GM18507 (cell line): ENCODE measurements around the gene PPP6R3.
"Not testable (repeated sequence)": the region's sequence is repeated elsewhere in the genome, so short reads cannot be mapped to it uniquely, and the experiment has no call there.

Experiments used
- DNase-seq: peaks from one replicate; pipeline ENCODE4 v3.0.0; 2011; ENCODE audit warnings: low read depth; ENCODE audit not compliant: insufficient read length; ENCODE audit errors: extremely low spot score
- FAIRE-seq: peaks from 2 replicates; lab custom pipeline; 2011; peaks lifted over from hg19 to GRCh38; lab: Jason Lieb, UNC

Gene PPP6R3

DNA sequence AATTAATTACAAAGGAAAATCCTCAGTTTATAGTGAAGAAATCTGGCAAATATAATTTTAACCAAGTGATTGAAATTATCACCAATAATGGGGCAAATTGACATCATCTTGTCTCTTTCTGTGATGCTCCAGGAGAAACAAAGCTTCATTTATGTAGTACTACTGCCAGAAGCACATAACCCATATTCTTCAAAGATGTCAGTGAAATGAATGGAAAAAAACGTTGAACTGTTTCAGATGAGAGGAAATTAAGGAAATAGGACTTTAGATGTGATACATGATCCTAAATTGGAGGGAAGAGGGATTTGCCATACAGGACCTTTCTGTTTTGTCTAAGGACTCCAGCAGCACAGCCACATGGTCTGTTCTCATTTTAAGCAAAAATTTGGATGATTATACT, 57.6 kb downstream of the PPP6R3 start:
- no peak for DNase-seq
- no peak for FAIRE-seq

DNA sequence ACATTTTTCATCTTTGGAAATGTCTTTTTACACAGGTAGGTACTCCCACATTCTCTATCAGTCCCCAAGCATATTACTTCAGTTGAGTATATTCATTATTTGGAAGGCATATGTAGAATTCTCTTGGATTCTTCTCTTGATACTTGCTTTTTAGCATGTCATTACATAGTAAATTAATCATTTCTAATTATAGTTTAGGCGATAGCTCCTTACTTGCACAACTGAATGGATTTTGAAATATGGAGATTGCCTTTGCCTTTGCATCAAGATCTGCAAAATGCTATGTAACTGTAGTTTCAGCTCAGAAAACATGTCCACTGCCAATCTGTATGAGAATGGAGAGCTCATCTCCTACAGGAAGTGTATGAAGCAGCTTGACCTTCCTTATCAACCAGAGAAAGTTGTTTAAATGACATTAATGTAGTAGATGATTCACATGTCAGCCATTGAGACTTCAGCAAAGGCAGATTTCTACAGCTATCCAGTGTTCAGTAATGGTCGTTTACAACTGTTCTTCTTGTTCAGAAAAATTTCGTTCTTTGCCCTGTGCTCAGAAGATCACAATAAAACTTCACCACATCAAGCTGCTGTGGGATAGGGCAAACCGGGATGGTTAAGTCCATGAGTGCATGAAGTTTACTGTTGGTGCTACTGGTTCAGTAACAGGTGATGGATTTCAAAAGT, 61.6 kb downstream of the PPP6R3 start:
- DNase-seq, result no peak
- no peak for FAIRE-seq

DNA sequence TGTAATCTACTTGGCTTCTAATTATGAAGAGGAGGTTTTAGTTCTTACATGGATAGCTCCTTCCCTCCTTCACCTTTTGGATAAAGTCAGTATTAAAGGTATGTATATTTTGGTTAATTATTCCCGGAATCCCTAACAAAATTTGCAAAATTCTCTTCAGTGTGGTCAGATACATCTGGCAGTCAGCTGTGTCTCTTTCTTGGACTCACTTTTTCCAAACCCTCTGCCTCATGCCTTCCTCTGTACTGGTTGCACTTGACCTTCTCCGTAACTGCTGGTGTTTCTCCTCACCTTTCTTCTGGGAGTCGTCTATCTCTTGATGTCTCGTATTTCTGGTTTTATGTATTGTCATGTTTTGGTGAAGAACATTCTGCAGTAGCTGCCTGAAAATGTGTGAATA, 62.5 kb downstream of the PPP6R3 start:
- FAIRE-seq (no peak), DNase-seq (no peak)

DNA sequence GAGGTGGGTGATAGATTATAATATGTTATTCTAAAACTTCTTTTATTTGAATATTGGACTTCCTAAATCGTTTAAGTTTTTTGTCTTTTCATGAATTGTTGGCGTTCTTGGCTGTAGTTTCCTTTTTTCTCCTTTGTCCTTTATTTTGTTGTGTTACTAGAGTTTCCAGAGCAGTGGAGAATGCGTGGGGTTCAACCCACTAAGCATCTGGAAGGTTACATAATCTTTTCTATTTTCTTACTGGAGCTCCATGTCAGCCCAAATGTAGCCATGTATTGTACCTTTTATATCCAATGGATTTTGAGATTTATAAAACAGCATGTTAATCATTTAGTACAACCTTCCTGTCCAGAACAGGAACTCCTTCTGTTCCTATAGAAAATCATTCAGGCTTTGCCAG, 63.2 kb downstream of the PPP6R3 start:
- FAIRE-seq (no peak), DNase-seq (no peak)

DNA sequence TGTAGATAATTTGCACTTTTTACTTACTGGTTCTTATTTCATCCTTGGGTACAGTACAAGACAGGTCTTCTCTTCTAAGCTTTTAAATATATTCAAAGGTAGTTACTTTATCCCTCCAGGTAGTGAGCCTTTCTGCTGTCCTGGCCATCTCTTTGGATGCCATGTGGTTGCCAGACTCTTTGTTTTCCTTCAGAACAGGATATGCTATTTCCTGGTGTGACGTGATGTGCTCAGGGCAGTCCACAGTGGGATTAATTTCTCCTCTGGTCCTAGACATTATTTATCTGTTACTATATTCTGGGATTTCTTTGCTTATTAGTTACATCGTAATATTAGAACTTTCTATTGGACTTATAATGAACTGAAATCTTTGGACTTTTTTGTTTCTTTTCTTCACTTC, 63.7 kb downstream of the PPP6R3 start:
- FAIRE-seq, result no peak
- no peak for DNase-seq

DNA sequence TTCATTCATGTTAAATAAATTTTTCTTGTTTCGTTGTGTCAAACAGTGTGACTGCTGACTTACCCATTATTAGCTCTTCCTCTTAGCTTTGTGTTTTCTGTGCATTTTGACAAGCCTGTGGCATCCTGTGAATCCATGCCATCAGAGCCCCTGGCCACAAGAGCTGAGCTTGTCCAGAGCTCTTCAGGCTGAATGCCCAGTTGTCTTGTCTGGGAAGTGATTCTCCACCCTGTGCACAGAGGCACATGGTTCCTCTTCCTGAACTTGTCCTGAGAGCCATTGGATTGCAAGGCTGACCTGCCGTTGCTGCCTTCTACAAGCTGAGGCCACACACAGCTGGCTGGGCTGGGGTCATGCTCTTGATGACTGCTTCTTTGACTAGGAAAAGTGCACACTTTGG, 64.1 kb downstream of the PPP6R3 start:
- FAIRE-seq, result no peak

DNA sequence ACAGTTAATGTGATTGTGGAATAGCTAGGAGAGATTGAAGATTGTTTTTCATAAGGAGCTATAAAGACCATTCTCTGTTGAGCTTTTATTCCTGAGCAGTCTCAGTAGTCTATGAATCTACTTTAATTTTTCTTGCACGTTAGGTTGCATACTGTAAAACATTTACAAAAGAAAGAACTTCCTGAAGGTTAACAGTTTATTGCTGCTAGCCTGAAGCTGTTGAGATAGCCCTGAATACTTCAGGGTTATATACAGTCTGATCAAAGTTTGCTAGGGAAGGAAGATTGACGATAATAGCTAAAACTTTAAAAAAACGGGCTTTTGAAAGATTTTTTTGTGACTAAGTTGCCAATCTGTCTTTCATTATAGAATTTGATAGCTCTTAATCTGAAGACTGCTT, 64.8 kb downstream of the PPP6R3 start:
- DNase-seq (no peak), FAIRE-seq (no peak)

More for the DNA sequence above, 64.1 kb downstream of the PPP6R3 start:
- DNase-seq, result no peak

DNA sequence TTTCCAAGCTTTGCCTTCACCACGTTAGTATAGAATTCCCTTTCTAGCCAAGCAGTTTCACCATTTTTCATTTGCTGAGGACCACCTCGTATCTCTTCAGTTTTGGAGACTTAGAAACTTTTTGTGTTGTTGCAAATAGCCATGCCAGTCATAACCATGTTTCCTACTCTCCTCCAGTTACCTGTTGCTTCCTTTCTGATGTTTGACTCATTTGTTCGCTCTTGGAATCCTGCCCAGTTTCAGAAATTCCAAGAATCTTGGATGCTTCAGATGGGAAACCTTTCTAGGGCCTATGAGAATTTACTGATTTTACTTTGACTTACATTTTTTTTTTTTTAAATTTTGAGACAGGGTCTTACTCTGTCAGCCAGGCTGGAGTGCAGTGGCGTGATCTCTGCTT, 65.4 kb downstream of the PPP6R3 start:
- FAIRE-seq (no peak), DNase-seq (no peak)

DNA sequence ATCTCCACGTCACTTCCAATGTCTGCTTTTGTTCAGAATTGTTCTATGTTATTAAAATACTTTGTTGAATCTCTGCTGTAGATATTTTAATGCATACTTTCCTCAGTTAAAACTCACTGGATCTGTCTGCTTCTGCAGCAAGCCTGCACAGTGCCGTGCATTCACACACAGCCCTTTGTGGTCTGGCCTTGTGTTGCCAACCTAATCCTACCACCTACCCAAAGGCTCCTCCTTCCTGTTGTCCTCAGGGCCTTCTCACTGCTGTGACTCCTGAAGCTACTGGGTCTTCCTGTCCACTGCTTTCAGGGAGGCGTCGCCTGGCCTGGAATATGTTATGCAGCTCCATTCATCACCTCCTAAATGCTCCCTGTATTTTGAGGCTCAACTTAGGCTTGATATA, 67.0 kb downstream of the PPP6R3 start:
- no peak for DNase-seq
- FAIRE-seq, result no peak

DNA sequence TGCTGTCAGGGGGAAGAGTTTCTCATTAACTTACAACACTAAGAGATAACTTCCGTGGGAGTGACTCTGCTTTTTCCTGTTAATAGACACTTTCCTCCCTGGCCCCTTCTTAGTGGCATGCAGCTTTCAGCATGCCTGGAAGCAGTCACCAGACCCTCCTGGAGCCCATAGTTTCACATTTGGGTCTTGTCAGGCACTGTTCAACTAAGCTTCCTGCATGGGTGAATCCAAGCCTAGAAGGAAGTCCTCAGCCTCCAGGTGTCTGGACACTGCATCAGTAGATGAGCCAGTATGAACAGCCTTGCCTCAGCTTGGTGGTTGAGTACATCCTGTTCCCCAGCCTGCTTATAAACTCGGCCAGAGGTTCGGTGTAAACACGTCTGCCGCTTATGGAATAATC, 68.1 kb downstream of the PPP6R3 start:
- FAIRE-seq (no peak), DNase-seq (no peak)

DNA sequence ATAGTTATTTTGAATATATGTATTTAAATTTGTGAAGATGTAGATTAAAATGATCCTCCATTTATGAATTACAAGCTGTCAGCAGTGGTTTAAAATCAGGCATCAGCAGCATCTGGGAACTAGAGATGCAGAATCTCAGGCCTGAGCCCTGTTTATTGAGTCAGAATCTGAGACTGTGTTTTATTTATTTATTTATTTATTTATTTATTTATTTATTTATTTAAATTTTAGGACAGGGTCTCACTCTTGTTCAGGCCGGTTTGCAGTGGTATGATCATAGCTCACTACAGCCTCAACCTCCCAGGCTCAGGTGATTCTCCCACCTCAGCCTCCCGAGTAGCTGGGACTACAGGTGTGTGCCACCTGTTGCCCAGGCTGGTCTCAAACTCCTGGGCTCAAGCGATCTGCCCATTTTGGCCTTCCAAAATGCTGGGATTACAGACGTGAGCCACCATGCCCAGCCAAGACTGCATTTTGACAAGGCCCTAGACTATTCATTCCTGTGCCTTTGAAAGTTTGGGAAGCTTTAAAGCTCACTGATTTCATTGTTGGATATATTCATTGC, 70.7 kb downstream of the PPP6R3 start:
- FAIRE-seq, result no peak
- DNase-seq, result no peak

DNA sequence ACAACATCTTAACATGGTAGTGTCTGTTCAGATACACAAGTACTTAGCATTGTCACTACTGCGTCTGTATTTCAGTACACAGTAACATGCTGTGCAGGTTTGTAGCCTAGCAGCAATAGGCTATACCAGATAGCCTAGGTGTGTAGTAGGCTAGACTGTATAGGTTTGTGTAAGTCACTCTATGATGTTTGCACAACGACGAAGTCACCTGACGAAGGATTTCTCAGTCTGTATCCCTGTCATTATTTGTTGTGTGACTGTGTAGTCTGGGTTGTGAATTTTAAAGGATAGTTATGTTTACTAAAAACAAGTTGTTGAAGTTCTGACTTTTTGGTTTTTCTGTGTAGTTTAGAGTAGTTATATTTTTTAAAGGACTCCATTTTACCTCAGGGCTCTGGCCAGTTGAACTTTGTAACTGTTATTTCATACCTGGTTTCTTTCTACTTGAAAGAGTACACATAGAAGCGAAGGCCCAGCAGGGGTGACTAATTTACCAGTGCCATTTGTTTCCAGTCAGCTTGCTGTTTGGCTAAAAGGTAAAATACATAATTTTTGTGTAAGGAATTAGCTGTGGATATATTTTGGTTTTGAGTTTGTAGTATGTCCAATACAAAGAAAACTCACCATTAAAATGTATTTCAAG, 72.3 kb downstream of the PPP6R3 start:
- DNase-seq, result no peak
- FAIRE-seq, result no peak

DNA sequence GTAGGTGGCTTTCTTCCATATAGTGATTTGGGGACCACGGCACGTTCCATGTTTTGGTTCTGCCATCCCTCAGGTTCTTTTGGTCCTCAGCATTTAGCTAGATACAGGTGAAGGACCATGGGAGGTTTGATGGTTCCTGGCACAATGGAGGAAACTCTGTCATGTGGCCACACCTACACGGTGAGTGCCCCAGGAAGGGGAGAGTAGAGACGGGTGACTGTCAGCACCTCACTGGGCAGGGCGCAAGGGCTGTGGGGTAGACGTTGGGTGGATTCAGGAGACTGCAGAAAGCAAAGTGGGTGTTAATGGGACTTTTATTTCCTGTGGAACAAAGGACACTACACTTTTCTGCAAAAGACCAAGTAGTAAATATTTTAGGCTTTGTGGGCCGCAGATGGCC, 73.4 kb downstream of the PPP6R3 start:
- FAIRE-seq (no peak), DNase-seq (no peak)

DNA sequence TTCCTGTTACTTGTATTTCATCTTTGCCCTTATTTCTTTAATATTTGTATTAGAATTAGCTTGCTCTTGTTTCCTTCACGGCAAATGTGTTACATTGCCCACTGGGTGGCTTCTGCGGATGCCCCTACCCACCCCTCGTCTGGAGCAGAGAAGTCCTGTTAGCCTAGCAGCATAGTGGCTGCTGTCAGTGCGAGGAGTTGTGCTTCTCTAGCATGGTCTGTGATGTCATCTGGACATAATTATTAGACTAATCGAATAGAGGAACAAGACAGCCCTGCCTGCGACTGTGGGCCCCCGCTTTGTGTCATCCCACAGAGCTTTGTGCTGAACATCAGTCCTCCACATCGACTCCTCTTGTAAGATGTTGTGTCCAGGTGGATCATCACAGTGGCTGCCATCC, 74.5 kb downstream of the PPP6R3 start:
- FAIRE-seq (no peak), DNase-seq (no peak)

DNA sequence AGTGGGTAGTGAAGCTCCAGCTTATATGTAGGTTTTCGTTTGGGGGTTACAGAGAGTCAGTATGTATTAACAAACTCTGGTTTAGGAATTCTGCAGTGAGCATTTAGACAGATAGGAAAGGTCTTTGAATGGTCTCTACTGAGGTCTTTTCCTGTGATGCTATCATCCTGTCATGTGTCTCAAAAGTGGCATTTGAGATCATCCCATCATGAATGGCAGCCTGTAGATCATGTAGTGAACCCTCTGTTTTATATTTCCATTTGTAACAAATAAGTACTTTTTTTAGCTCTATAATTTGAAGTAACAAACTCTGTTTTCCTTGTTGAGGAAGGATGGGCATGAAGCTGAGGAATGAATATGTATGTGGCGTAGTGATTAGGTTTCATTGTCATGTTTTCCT, 76.2 kb downstream of the PPP6R3 start:
- FAIRE-seq (no peak), DNase-seq (no peak)

DNA sequence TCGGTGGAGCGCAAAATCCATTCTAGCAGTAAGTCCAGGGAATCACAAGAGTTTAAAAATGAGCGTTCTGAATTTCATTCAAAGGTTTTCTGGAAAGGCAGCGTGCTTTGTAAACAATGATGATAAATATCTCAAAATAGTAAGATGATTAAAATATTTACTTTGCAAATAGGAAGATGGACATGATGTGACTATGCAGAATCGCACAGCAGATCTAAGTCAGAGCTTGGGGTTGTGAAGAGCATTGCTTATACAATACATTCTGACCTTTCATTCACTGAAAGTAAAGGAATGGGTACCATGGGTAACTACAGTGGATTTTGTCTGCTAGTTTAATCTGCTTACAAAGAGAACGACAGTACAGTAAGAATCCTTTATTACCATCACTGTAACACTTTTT, 77.5 kb downstream of the PPP6R3 start:
- no peak for DNase-seq
- no peak for FAIRE-seq

DNA sequence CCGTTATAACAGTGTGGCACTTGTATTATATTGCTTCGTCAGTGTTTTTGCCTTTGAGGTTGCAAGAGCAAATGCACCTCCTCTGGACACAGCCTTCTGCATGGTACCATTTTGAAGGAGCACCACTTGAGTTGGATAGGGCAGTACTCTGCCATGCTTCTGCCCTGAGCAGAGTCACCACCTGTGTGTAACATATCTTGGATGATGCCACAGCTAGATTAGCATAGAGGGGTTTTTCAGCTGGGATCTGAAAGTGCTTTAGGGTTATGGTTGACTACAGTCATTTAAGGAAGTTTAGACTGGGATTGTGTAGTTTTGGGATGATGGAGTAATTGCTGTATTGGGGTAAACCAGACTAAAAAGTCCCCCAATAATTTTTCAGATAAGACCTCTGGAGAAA, 78.8 kb downstream of the PPP6R3 start:
- no peak for DNase-seq
- FAIRE-seq, result no peak

DNA sequence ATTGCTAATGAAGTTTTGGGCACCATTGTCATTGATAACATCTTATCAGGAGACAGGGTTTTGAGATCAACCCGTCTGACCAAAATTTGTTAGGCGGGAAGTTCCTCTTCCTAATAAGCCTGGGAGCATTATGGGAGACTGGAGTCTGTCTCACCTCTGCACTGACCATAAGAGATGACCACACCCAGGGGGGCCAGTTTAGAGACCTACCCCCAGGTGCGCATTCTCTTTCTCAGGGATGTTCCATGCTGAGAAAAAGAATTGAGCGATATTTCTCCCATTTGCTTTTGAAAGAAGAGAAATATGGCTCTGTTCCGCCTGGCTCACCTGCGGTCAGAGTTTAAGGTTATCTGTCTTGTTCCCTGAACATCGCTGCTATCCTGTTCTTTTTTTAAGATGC, 80.0 kb downstream of the PPP6R3 start:
- not testable (repeated sequence) for DNase-seq, FAIRE-seq

DNA sequence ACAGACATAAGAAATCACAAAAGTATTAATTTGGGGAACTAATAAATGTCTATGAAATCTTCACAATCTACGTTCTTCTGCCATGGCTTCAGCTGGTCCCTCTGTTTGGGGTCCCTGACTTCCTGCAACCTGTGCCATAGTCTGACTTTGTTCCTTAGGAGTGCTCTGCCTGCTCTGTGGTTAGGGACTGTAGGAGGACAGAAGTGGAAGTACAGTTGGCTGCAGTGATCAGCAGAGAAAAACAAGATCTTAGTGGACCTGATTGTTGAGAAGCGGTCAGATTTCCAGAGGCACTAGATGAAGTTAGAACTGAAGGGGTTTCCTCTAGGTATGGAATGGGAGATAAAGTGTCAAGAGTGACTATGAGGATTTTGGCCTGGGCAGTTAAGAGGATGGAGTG, 80.6 kb downstream of the PPP6R3 start:
- DNase-seq, result no peak
- no peak for FAIRE-seq

DNA sequence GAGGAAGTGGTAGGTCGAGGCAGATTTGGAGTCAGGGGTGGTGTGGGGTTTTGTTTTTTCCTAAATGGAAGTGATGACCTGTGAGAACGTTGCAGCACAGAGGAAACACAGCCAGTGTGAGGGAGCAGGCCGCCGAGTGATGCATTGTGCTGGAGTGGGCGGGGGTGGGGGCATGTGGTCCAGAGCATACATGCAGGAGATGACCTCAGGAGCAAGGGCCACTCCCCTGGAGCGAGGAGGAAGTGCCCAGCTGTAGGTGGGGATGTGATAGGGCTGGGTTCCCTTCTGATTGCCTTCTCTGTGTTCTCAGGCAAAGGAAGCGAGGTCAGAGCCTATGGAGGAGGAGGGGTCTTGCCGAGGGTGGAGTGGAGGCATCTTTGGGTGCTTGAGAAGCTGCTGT, 81.4 kb downstream of the PPP6R3 start:
- no peak for FAIRE-seq
- no peak for DNase-seq

DNA sequence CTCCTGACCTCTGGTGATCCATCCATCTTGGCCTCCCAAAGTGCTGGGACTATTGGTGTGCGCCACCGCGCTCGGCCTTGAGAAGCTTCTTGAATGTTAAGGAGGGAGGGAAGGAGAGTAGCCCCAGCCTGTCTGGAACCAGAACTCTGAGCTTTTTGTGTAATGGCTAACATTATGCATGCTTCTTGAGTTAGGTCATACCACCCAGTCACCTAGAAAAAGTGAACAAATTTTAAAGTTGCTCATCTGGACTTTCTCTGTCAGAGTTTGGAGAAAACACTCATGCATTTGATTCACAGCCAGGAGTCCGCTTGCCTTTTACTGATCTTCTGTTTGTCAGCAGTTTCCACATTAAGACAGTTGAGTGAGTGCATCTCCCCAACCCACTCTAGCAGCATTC, 82.1 kb downstream of the PPP6R3 start:
- DNase-seq (no peak), FAIRE-seq (no peak)
